OCI-LY7 (cell line): ENCODE data around the gene TRPM2.

Experiments
- CTCF ChIP-seq: fragments of 200-600 bp; sonication (generic); conservative IDR thresholded peaks from 2 replicates; pipeline ENCODE4 v1.5.1; 2014; ENCODE audit warnings: mild to moderate bottlenecking, antibody characterized with exemption, low read length, moderate library complexity, mixed read lengths
- EZH2phosphoT487 ChIP-seq: fragments of 200-600 bp; sonication (generic); IDR thresholded peaks from 2 replicates; pipeline ENCODE4 v1.6.1; 2018; ENCODE audit warnings: low read depth, borderline replicate concordance, mild to moderate bottlenecking, mixed run types, antibody characterized with exemption, low read length, moderate library complexity, mixed read lengths

DNA sequence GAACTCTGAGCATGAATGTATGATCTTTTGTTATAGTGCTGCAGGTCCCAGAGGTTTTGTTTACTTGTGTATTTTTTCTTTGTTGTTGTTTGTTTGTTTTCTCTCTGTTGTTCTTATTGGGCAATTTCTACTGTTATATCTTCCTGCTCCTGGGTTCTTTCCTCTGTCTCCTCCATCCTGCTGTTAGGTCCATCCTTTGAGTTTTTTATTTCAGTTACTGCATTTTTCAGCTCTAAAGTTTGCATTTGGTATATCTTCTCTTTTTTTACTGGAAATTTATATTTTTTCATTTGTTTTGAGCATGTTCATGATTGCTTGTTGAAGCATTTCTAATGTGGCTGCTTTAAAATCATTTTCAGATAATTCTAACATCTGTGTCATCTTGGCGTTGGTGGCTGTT lies 9.9 kb downstream of the TRPM2 start:
- TF ChIP-seq CTCF (no peak), EZH2phosphoT487 (no peak)
